HUES6 (cell line): ENCODE data around the gene COL4A1.
"Not testable (repeated sequence)": the region's sequence is repeated elsewhere in the genome, so short reads cannot be mapped to it uniquely, and the experiment has no call there.

Experiments used
- H3K27ac ChIP-seq: 2 replicates; pipeline ENCODE4 v1.7.0; 2013; ENCODE audit warnings: low read depth, mild to moderate bottlenecking, low read length, inconsistent platforms
- H3K27me3 ChIP-seq: 2 replicates; pipeline ENCODE4 v1.6.1; 2013; ENCODE audit warnings: low read length; ENCODE audit not compliant: control insufficient read depth, insufficient read depth
- H3K36me3 ChIP-seq: 2 replicates; pipeline ENCODE4 v1.6.1; 2013; ENCODE audit warnings: low read length; ENCODE audit not compliant: control insufficient read depth, insufficient read depth
- H3K4me1 ChIP-seq: 2 replicates; pipeline ENCODE4 v1.6.1; 2013; ENCODE audit warnings: low read length; ENCODE audit not compliant: control insufficient read depth, insufficient read depth
- H3K4me3 ChIP-seq: 2 replicates; pipeline ENCODE4 v1.5.1; 2013; ENCODE audit warnings: low read depth, low read length
- H3K9ac ChIP-seq: one replicate; pipeline ENCODE4 v1.6.1; 2013; ENCODE audit warnings: mild to moderate bottlenecking, low read length
- H3K9me3 ChIP-seq: 2 replicates; pipeline ENCODE4 v1.6.1; 2013; ENCODE audit warnings: low read depth, low read length; ENCODE audit not compliant: control insufficient read depth, insufficient read depth

The COL4A1 gene

GRCh38 chr13:110115591-110115990 is 191.4 kb downstream of the COL4A1 start:
- Histone ChIP-seq H3K9me3 (no peaks in the 10 kb centered on the region), H3K27ac (no peak overlapping the region), H3K4me3 (no peak overlapping the region), H3K4me1 (peaks cover 8% of the 10 kb centered on the region; the same call in 1 of the 2 replicates), H3K36me3 (no peaks in the 10 kb centered on the region), H3K27me3 (peaks cover 15% of the 10 kb centered on the region), H3K9ac (no peak overlapping the region)

GRCh38 chr13:110114316-110114715 is 192.6 kb downstream of the COL4A1 start:
- H3K4me3 ChIP-seq: no peak overlapping the region
- H3K27ac ChIP-seq: no peak overlapping the region
- H3K36me3 ChIP-seq: no peaks in the 10 kb centered on the region
- no peak overlapping the region for H3K9ac ChIP-seq
- H3K27me3 ChIP-seq: peaks cover 15% of the 10 kb centered on the region
- no peaks in the 10 kb centered on the region for H3K9me3 ChIP-seq
- H3K4me1 ChIP-seq: peaks cover 16% of the 10 kb centered on the region; the same call in 1 of the 2 replicates

GRCh38 chr13:110113284-110113764 is 193.6 kb downstream of the COL4A1 start:
- peaks cover 22% of the 10 kb centered on the region; the same call in 1 of the 2 replicates for H3K4me1 ChIP-seq
- no peak overlapping the region for H3K4me3 ChIP-seq
- H3K9me3 ChIP-seq: no peaks in the 10 kb centered on the region
- no peak overlapping the region for H3K9ac ChIP-seq
- no peak overlapping the region for H3K27ac ChIP-seq
- no peaks in the 10 kb centered on the region for H3K36me3 ChIP-seq
- peaks cover 15% of the 10 kb centered on the region for H3K27me3 ChIP-seq

- not testable (repeated sequence) for H3K36me3 ChIP-seq, H3K9me3 ChIP-seq, H3K4me3 ChIP-seq, H3K9ac ChIP-seq, H3K27ac ChIP-seq
- H3K27me3 ChIP-seq: peaks cover 15% of the 10 kb centered on the region
- peaks cover 22% of the 10 kb centered on the region; the same call in 1 of the 2 replicates for H3K4me1 ChIP-seq
These were observed 194.6 kb downstream of the COL4A1 start for GRCh38 chr13:110112379-110112778.

- peaks cover 20% of the 10 kb centered on the region; the same call in 1 of the 2 replicates for H3K4me1 ChIP-seq
- no peaks in the 10 kb centered on the region for H3K36me3 ChIP-seq
- H3K9ac ChIP-seq: no peak overlapping the region
- no peaks in the 10 kb centered on the region for H3K9me3 ChIP-seq
- peaks cover 14% of the 10 kb centered on the region for H3K27me3 ChIP-seq
- H3K4me3 ChIP-seq: no peak overlapping the region
- no peak overlapping the region for H3K27ac ChIP-seq
These were observed 196.2 kb downstream of the COL4A1 start for GRCh38 chr13:110110783-110111182.

- no peaks in the 10 kb centered on the region for H3K36me3 ChIP-seq
- H3K27me3 ChIP-seq: peaks cover 6% of the 10 kb centered on the region; the same call in 1 of the 2 replicates
- no peak overlapping the region for H3K27ac ChIP-seq
- H3K4me1 ChIP-seq: peaks cover 20% of the 10 kb centered on the region; the same call in 1 of the 2 replicates
- H3K4me3 ChIP-seq: no peak overlapping the region
- no peaks in the 10 kb centered on the region for H3K9me3 ChIP-seq
- H3K9ac ChIP-seq: no peak overlapping the region
These were observed 197.0 kb downstream of the COL4A1 start for GRCh38 chr13:110109910-110110309.

- Histone ChIP-seq H3K27ac (no peak overlapping the region), H3K27me3 (no peaks in the 10 kb centered on the region), H3K9me3 (no peaks in the 10 kb centered on the region), H3K36me3 (no peaks in the 10 kb centered on the region), H3K9ac (no peak overlapping the region), H3K4me3 (no peak overlapping the region), H3K4me1 (peaks cover 20% of the 10 kb centered on the region; the same call in 1 of the 2 replicates)
These were observed 197.7 kb downstream of the COL4A1 start for GRCh38 chr13:110109140-110109783.

- Histone ChIP-seq H3K9me3 (no peaks in the 10 kb centered on the region), H3K27ac (no peak overlapping the region), H3K27me3 (no peaks in the 10 kb centered on the region), H3K36me3 (no peaks in the 10 kb centered on the region), H3K4me1 (peaks cover 19% of the 10 kb centered on the region; the same call in 1 of the 2 replicates), H3K4me3 (no peak overlapping the region), H3K9ac (no peak overlapping the region)
These were observed 198.4 kb downstream of the COL4A1 start for GRCh38 chr13:110108348-110109139.

GRCh38 chr13:110107568-110108347 is 199.2 kb downstream of the COL4A1 start:
- Histone ChIP-seq H3K9me3 (no peaks in the 10 kb centered on the region), H3K27ac (no peak overlapping the region), H3K9ac (no peak overlapping the region), H3K27me3 (no peaks in the 10 kb centered on the region), H3K4me3 (no peak overlapping the region), H3K4me1 (peaks cover 14% of the 10 kb centered on the region; the same call in 1 of the 2 replicates), H3K36me3 (no peaks in the 10 kb centered on the region)

- H3K36me3 ChIP-seq: no peaks in the 10 kb centered on the region
- no peak overlapping the region for H3K27ac ChIP-seq
- peaks cover 5% of the 10 kb centered on the region; the same call in 1 of the 2 replicates for H3K9me3 ChIP-seq
- peaks cover 14% of the 10 kb centered on the region; the same call in 1 of the 2 replicates for H3K4me1 ChIP-seq
- H3K9ac ChIP-seq: no peak overlapping the region
- H3K27me3 ChIP-seq: no peaks in the 10 kb centered on the region
- H3K4me3 ChIP-seq: no peak overlapping the region
These were observed 200.2 kb downstream of the COL4A1 start for GRCh38 chr13:110106726-110107125.
